HepG2 (cell line): ENCODE results near the gene HIPK3. TPM values are rescaled to one million over a fixed set of nuclear protein-coding genes. Genes with fewer than 3 reads are reported as not detected.

Experiments used
- ATAC-seq: fragments of 200-7000 bp; cut with Tn5 transposase; 3 replicates; pipeline ENCODE4 v1.9.1; 2020; ENCODE audit warnings: mild to moderate bottlenecking, moderate library complexity
- BruUV-seq: library from RNA; stranded (reverse); fragments of 400-500 nt; replicated peaks from 2 replicates; lab custom pipeline; 2021; lab: Mats Ljungman, UMichigan
- CTCF ChIA-PET: fragments of 300-600 bp; formaldehyde crosslinking; extraction: SDS; loops from one replicate; lab custom pipeline; 2021; ENCODE audit warnings: low total read pairs, inconsistent platforms, low intra/inter-chr PET ratio; lab: Yijun Ruan, JAX
- POLR2A ChIA-PET: fragments of 350-600 bp; sonication (Branson Sonifier 250); formaldehyde crosslinking; loops from one replicate; lab custom pipeline; 2020; ENCODE audit warnings: antibody characterized with exemption, inconsistent platforms; lab: Yijun Ruan, JAX
- DNase-seq: peaks from one replicate; pipeline ENCODE4 v3.0.0-alpha.2; 2015; ENCODE audit warnings: low spot score
- FAIRE-seq: peaks from 3 replicates; lab custom pipeline; 2011; peaks lifted over from hg19 to GRCh38; lab: Jason Lieb, UNC
- H2AFZ ChIP-seq: one replicate; pipeline ENCODE4 v1.6.1; 2011; ENCODE audit warnings: low read length, inconsistent platforms
- H3K27ac ChIP-seq: fragments of 300-600 bp; 3 replicates; pipeline ENCODE4 v1.8.0; 2011; ENCODE audit warnings: mixed run types, mild to moderate bottlenecking, mixed read lengths, low read length, inconsistent platforms; ENCODE audit not compliant: insufficient read depth; ENCODE audit errors: extremely low read length
- H3K27me3 ChIP-seq, 2 experiments: fragments of 200-600 bp in 1 of 2; 2 replicates in 1 of 2; 3 replicates in 1 of 2; pipeline versions ENCODE4 v1.6.0 to v1.8.0; 2011; ENCODE audit warnings: low read length in 2 of 2, mild to moderate bottlenecking in 2 of 2, moderate library complexity in 2 of 2, inconsistent platforms in 1 of 2; ENCODE audit not compliant: insufficient read depth in 2 of 2, control insufficient read depth in 1 of 2
- H3K36me3 ChIP-seq, 2 experiments: fragments of 200-600 bp in 1 of 2; replicated peaks in 1 of 2; 2 replicates in 1 of 2; 3 replicates in 1 of 2; pipeline versions ENCODE4 v1.5.1 to v1.8.0; 2011; ENCODE audit warnings: low read length in 2 of 2, inconsistent platforms in 1 of 2; ENCODE audit not compliant: insufficient read depth in 2 of 2, control insufficient read depth in 1 of 2
- H3K4me1 ChIP-seq: 2 replicates; pipeline ENCODE4 v1.5.1; 2012; ENCODE audit warnings: low read length, inconsistent platforms; ENCODE audit not compliant: insufficient read depth
- H3K4me2 ChIP-seq: 2 replicates; pipeline ENCODE4 v1.6.0; 2011; ENCODE audit warnings: low read depth, low read length, inconsistent platforms
- H3K4me3 ChIP-seq, 3 experiments: fragments of 200-600 bp in 1 of 3; sonication (generic), shearing (Covaris generic) in 1 of 3; replicated peaks in 1 of 3; 2 replicates each; pipeline ENCODE4 v1.5.1; 2011 to 2016; ENCODE audit warnings: low read length in 3 of 3, inconsistent platforms in 2 of 3, low read depth in 2 of 3, mild to moderate bottlenecking in 2 of 3, control low read depth in 1 of 3, mixed read lengths in 1 of 3; ENCODE audit not compliant: insufficient read depth in 1 of 3
- H3K79me2 ChIP-seq: one replicate; pipeline ENCODE4 v1.6.1; 2011; ENCODE audit warnings: low read length, inconsistent platforms; ENCODE audit not compliant: insufficient read depth
- H3K9ac ChIP-seq: 2 replicates; pipeline ENCODE4 v1.6.0; 2011; ENCODE audit warnings: mild to moderate bottlenecking, low read depth, low read length, inconsistent platforms; ENCODE audit not compliant: insufficient read depth
- H3K9me3 ChIP-seq: 2 replicates; pipeline ENCODE4 v1.5.1; 2012; ENCODE audit warnings: mild to moderate bottlenecking, low read length
- H4K20me1 ChIP-seq: 2 replicates; pipeline ENCODE4 v1.6.0; 2011; ENCODE audit warnings: inconsistent platforms, mild to moderate bottlenecking, low read length, moderate library complexity; ENCODE audit not compliant: insufficient read depth
- AKAP8 ChIP-seq: sonication (generic); formaldehyde crosslinking; IDR thresholded peaks from 2 replicates; pipeline ENCODE4 v1.5.1; 2020; ENCODE audit warnings: mild to moderate bottlenecking, missing genetic modification reagents
- ASH2L ChIP-seq: fragments of 300-600, 200-600 bp; sonication (generic); IDR thresholded peaks from 2 replicates; pipeline ENCODE4 v1.7.0; 2017; ENCODE audit warnings: low read depth, mild to moderate bottlenecking, moderate library complexity, mixed read lengths, low read length; ENCODE audit not compliant: insufficient read length
- CCDC6 ChIP-seq: sonication (generic); formaldehyde crosslinking; IDR thresholded peaks from 2 replicates; pipeline ENCODE4 v1.8.1; 2022; ENCODE audit warnings: mild to moderate bottlenecking, missing genetic modification reagents, moderate library complexity
- GPN1 ChIP-seq: sonication (generic); formaldehyde crosslinking; IDR thresholded peaks from 2 replicates; pipeline ENCODE4 v1.5.1; 2020; ENCODE audit warnings: missing genetic modification reagents, borderline replicate concordance
- MED8 ChIP-seq: sonication (generic); formaldehyde crosslinking; IDR thresholded peaks from 2 replicates; pipeline ENCODE4 v1.8.1; 2023; ENCODE audit warnings: mild to moderate bottlenecking, missing genetic modification reagents; ENCODE audit not compliant: insufficient replicate concordance
- SSRP1 ChIP-seq: IDR thresholded peaks from 2 replicates; pipeline ENCODE4 v1.6.1; 2016; ENCODE audit warnings: control low read depth
- SUZ12 ChIP-seq: fragments of 150-350 bp; IDR thresholded peaks from 2 replicates; pipeline ENCODE4 v1.6.1; 2014; ENCODE audit warnings: low read depth, low read length
- TBP ChIP-seq: sonication (generic); formaldehyde crosslinking; IDR thresholded peaks from 2 replicates; pipeline ENCODE4 v1.5.0; 2020; ENCODE audit warnings: missing genetic modification reagents
- ZNF24 ChIP-seq: fragments of 450-650 bp; IDR thresholded peaks from 2 replicates; pipeline ENCODE4 v1.6.1; 2017; ENCODE audit warnings: antibody characterized with exemption, mild to moderate bottlenecking
- ZNF326 ChIP-seq: sonication (generic); formaldehyde crosslinking; IDR thresholded peaks from 2 replicates; pipeline ENCODE4 v1.4.0; 2020; ENCODE audit warnings: missing genetic modification reagents, borderline replicate concordance
- ZNF44 ChIP-seq: sonication (generic); formaldehyde crosslinking; IDR thresholded peaks from 2 replicates; pipeline ENCODE4 v1.5.1; 2020; ENCODE audit warnings: mild to moderate bottlenecking, missing genetic modification reagents
- ZNF724P ChIP-seq: sonication (generic); formaldehyde crosslinking; IDR thresholded peaks from 2 replicates; pipeline ENCODE4 v1.8.0; 2022; ENCODE audit warnings: missing genetic modification reagents, borderline replicate concordance
- WGBS: methylation state at CpG from one replicate; pipeline ENCODE4 v1.1.6; 2017; ENCODE audit warnings: low lambda C conversion rate; 5-methylcytosine and 5-hydroxymethylcytosine counted together
- in situ Hi-C: cut with HindIII; loops from 2 replicates; pipeline ENCODE4 v1.10.0; 2017; ENCODE audit warnings: low pct_unique_long_range_greater_than_20kb; ENCODE audit not compliant: extremely low pct_ligation_motif_present
- intact Hi-C: fragments of 100-400 bp; cut with micrococcal nuclease; formaldehyde crosslinking; loops from one replicate; pipeline ENCODE4 v1.10.0; 2022; ENCODE audit not compliant: unreplicated experiment
- polyA plus RNA-seq, 8 experiments: library from polyadenylated mRNA; depleted of rRNA in 3 of 8; stranded (reverse) in 7 of 8; unstranded in 1 of 8; fragments of >200 nt; fragmentation: Illumina TruSeq in 4 of 8; extraction: Trizol in 4 of 8; gene quantifications; 2 replicates each; pipeline versions ENCODE4 v1.2.1 to v1.2.3, GENCODE V29; 2011 to 2016; ENCODE audit warnings: low read depth in 4 of 8, missing spikeins in 1 of 8, mixed read lengths in 1 of 8; ENCODE audit not compliant: insufficient read depth in 1 of 8
- total RNA-seq, 5 experiments: library from RNA; depleted of rRNA; stranded (reverse); fragments of >200 nt; fragmentation: Illumina TruSeq; extraction: Trizol; gene quantifications; 2 replicates each; pipeline ENCODE4 v1.2.3, GENCODE V29; 2016; ENCODE audit warnings: low read depth in 1 of 5
- TF ChIP-seq, protein P1 (sequence below): sonication (generic); formaldehyde crosslinking; IDR thresholded peaks from 2 replicates; pipeline ENCODE4 v1.5.0; 2020; ENCODE audit warnings: mild to moderate bottlenecking, missing genetic modification reagents
- TF ChIP-seq, protein P2 (sequence below): sonication (generic); formaldehyde crosslinking; IDR thresholded peaks from one replicate; pipeline ENCODE4 v1.5.1; 2020; ENCODE audit warnings: mild to moderate bottlenecking, missing genetic modification reagents; ENCODE audit errors: not compliant biosample characterization
- TF ChIP-seq, protein P3 (sequence below): sonication (generic); formaldehyde crosslinking; IDR thresholded peaks from 2 replicates; pipeline ENCODE4 v1.8.0; 2022; ENCODE audit warnings: missing genetic modification reagents, low read depth, mild to moderate bottlenecking, borderline replicate concordance

Gene HIPK3
- total and polyA plus RNA-seq, 2 of the 13 experiments (the other 11 are each of a cell fraction or from before 2014, with no cell fraction given) = 20.5 to 44.3 TPM

DNA sequence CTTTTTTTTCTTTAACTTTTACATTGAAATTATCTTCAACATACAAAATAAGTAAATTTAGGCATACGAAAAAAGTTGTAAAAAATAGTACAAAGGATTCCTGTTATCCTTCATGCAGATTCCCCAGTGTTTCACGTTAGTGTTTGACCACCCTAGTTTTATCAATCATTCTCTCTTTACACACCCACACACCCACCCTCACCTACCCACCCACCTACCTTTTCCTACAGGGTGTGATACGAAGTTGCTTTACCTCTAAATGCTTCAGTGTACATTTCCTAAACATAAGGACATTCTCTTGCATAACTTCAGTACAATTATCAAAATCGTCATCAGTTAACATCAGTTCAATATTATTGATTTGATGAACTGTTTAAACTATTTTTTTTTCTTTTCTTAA lies 37.0 kb downstream of the HIPK3 start:
- ATAC-seq (no peak), DNase-seq (no peak), FAIRE-seq (no peak)
- H3K9me3 ChIP-seq = no peaks in the 10 kb centered on the region
- peaks cover 30% of the 10 kb centered on the region for H3K79me2 ChIP-seq
- POLR2A ChIA-PET = no interaction called here
- BruUV-seq = no TSS peak
- no peak overlapping the region for H3K27ac ChIP-seq
- CTCF ChIA-PET = no interaction called here
- peaks cover 0 to 6% of the 10 kb centered on the region in 2 experiments; a peak in 2 of 5 replicates for H3K36me3 ChIP-seq
- H4K20me1 ChIP-seq = no peaks in the 10 kb centered on the region
- H3K27me3 ChIP-seq = no peaks in the 10 kb centered on the region
- H2AFZ ChIP-seq = no peak overlapping the region
- WGBS = 89% methylated on average over 4 of the region's 4 CpGs
- intact Hi-C loops = no loop called here
- in situ Hi-C loops = no loop called here
- no peak for TF ChIP-seq GPN1 (CRISPR knock-in tag)
- TF ChIP-seq, protein P1, sequence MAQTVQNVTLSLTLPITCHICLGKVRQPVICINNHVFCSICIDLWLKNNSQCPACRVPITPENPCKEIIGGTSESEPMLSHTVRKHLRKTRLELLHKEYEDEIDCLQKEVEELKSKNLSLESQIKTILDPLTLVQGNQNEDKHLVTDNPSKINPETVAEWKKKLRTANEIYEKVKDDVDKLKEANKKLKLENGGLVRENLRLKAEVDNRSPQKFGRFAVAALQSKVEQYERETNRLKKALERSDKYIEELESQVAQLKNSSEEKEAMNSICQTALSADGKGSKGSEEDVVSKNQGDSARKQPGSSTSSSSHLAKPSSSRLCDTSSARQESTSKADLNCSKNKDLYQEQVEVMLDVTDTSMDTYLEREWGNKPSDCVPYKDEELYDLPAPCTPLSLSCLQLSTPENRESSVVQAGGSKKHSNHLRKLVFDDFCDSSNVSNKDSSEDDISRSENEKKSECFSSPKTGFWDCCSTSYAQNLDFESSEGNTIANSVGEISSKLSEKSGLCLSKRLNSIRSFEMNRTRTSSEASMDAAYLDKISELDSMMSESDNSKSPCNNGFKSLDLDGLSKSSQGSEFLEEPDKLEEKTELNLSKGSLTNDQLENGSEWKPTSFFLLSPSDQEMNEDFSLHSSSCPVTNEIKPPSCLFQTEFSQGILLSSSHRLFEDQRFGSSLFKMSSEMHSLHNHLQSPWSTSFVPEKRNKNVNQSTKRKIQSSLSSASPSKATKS (CRISPR knock-in tag) = no peak
- TF ChIP-seq, protein P2, sequence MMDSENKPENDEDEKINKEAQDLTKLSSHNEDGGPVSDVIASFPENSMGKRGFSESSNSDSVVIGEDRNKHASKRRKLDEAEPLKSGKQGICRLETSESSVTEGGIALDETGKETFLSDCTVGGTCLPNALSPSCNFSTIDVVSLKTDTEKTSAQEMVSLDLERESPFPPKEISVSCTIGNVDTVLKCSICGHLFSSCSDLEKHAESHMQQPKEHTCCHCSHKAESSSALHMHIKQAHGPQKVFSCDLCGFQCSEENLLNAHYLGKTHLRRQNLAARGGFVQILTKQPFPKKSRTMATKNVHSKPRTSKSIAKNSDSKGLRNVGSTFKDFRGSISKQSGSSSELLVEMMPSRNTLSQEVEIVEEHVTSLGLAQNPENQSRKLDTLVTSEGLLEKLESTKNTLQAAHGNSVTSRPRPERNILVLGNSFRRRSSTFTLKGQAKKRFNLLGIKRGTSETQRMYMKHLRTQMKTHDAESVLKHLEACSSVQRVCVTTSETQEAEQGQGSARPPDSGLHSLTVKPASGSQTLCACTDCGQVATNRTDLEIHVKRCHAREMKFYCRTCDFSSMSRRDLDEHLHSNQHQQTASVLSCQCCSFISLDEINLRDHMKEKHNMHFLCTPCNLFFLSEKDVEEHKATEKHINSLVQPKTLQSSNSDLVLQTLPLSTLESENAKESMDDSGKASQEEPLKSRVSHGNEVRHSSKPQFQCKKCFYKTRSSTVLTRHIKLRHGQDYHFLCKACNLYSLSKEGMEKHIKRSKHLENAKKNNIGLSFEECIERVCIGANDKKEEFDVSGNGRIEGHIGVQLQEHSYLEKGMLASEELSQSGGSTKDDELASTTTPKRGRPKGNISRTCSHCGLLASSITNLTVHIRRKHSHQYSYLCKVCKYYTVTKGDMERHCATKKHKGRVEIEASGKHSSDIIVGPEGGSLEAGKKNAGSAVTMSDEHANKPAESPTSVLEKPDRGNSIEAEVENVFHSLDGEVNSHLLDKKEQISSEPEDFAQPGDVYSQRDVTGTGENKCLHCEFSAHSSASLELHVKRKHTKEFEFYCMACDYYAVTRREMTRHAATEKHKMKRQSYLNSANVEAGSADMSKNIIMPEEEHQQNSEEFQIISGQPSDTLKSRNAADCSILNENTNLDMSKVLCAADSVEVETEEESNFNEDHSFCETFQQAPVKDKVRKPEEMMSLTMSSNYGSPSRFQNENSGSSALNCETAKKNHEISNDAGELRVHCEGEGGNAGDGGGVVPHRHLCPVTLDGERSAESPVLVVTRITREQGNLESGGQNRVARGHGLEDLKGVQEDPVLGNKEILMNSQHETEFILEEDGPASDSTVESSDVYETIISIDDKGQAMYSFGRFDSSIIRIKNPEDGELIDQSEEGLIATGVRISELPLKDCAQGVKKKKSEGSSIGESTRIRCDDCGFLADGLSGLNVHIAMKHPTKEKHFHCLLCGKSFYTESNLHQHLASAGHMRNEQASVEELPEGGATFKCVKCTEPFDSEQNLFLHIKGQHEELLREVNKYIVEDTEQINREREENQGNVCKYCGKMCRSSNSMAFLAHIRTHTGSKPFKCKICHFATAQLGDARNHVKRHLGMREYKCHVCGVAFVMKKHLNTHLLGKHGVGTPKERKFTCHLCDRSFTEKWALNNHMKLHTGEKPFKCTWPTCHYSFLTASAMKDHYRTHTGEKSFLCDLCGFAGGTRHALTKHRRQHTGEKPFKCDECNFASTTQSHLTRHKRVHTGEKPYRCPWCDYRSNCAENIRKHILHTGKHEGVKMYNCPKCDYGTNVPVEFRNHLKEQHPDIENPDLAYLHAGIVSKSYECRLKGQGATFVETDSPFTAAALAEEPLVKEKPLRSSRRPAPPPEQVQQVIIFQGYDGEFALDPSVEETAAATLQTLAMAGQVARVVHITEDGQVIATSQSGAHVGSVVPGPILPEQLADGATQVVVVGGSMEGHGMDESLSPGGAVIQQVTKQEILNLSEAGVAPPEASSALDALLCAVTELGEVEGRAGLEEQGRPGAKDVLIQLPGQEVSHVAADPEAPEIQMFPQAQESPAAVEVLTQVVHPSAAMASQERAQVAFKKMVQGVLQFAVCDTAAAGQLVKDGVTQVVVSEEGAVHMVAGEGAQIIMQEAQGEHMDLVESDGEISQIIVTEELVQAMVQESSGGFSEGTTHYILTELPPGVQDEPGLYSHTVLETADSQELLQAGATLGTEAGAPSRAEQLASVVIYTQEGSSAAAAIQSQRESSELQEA (CRISPR knock-in tag) = no peak
- TF ChIP-seq ASH2L = no peak
- TF ChIP-seq SUZ12 = no peak
- no peak for TF ChIP-seq TBP (CRISPR knock-in tag)
- no peak for TF ChIP-seq ZNF326 (CRISPR knock-in tag)
- no peak for TF ChIP-seq ZNF724P (CRISPR knock-in tag)
- TF ChIP-seq, protein P3, sequence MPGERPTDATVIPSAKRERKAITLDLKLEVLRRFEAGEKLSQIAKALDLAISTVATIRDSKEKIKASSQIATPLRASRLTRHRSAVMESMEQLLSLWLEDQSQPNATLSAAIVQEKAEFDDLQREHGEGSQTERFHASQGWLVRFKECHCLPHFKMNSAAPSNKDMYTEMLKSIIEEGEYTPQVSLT (CRISPR knock-in tag) = no peak
- TF ChIP-seq MED8 (CRISPR knock-in tag) = no peak
- TF ChIP-seq SSRP1 = no peak
- TF ChIP-seq ZNF24 = no peak
- no peak for TF ChIP-seq AKAP8 (CRISPR knock-in tag)
- no peak for TF ChIP-seq CCDC6 (CRISPR knock-in tag)
- no peak for TF ChIP-seq ZNF44 (CRISPR knock-in tag)
- no peak overlapping the region for H3K4me2 ChIP-seq
- H3K9ac ChIP-seq = no peak overlapping the region
- no peak overlapping the region for H3K4me3 ChIP-seq
- no peaks in the 10 kb centered on the region for H3K4me1 ChIP-seq
